K562 (cell line): ENCODE results near the gene FLAD1. TPM values are rescaled to one million over a fixed set of nuclear protein-coding genes. Genes with fewer than 3 reads are reported as not detected.

Experiments used
- CBFB ChIP-seq: sonication (generic); formaldehyde crosslinking; IDR thresholded peaks from 2 replicates; pipeline ENCODE4 v1.4.0; 2020; ENCODE audit warnings: mild to moderate bottlenecking, missing genetic modification reagents
- CHD1 ChIP-seq: fragments of 200-600 bp; sonication (generic); IDR thresholded peaks from one replicate; pipeline ENCODE4 v1.6.1; 2012; ENCODE audit warnings: mild to moderate bottlenecking, moderate library complexity, low read length, inconsistent platforms
- E2F6 ChIP-seq, 2 experiments: IDR thresholded peaks; 2 replicates each; pipeline ENCODE4 v1.6.1; 2011; ENCODE audit warnings: borderline replicate concordance in 1 of 2, control low read depth in 1 of 2, low read depth in 1 of 2, low read length in 1 of 2, mild to moderate bottlenecking in 1 of 2, mixed read lengths in 1 of 2, moderate library complexity in 1 of 2; ENCODE audit not compliant: insufficient read depth in 1 of 2, insufficient read length in 1 of 2, poor library complexity in 1 of 2, severe bottlenecking in 1 of 2; ENCODE audit errors: extremely low read depth in 1 of 2
- HOXB6 ChIP-seq: fragments of 250-450 bp; sonication (Bioruptor Pico); IDR thresholded peaks from 2 replicates; pipeline ENCODE4 v1.5.1; 2022; ENCODE audit warnings: mild to moderate bottlenecking, borderline replicate concordance
- MXD1 ChIP-seq: fragments of 250-450 bp; sonication (Bioruptor Pico); IDR thresholded peaks from 2 replicates; pipeline ENCODE4 v1.8.0; 2021; ENCODE audit warnings: borderline replicate concordance, mild to moderate bottlenecking, moderate library complexity; ENCODE audit not compliant: poor library complexity, severe bottlenecking
- PHB ChIP-seq: fragments of 250-450 bp; sonication (Bioruptor Pico); IDR thresholded peaks from 2 replicates; pipeline ENCODE4 v1.5.0; 2021
- POLR2B ChIP-seq: fragments of 450-650 bp; IDR thresholded peaks from 2 replicates; pipeline ENCODE4 v1.6.1; 2018; ENCODE audit warnings: low read depth; ENCODE audit not compliant: partially characterized antibody
- POLR2H ChIP-seq: IDR thresholded peaks from 2 replicates; pipeline ENCODE4 v1.6.1; 2016; ENCODE audit warnings: missing genetic modification characterization, low read depth, mild to moderate bottlenecking, control low read depth, missing compliant biosample characterization, moderate library complexity
- PRPF4 ChIP-seq: fragments of 200-400 bp; formaldehyde crosslinking; IDR thresholded peaks from one replicate; pipeline ENCODE4 v1.6.1; 2017; ENCODE audit warnings: low read length, low read depth, mild to moderate bottlenecking; ENCODE audit not compliant: insufficient read depth, poor library complexity, severe bottlenecking
- SPI1 ChIP-seq: IDR thresholded peaks from 2 replicates; pipeline ENCODE4 v1.6.1; 2011; ENCODE audit warnings: low read depth, low read length, control low read depth, borderline replicate concordance
- TFAM ChIP-seq: fragments of 250-450 bp; sonication (Bioruptor Pico); conservative IDR thresholded peaks from 2 replicates; pipeline ENCODE4 v1.5.0; 2021; ENCODE audit warnings: mild to moderate bottlenecking, moderate library complexity
- U2AF1 ChIP-seq: fragments of 200-400 bp; formaldehyde crosslinking; optimal IDR thresholded peaks from 2 replicates; pipeline ENCODE3; 2017; ENCODE audit warnings: mild to moderate bottlenecking, low read depth, low read length, moderate library complexity
- ZBTB1 ChIP-seq: sonication (generic); formaldehyde crosslinking; IDR thresholded peaks from 2 replicates; pipeline ENCODE4 v1.8.1; 2023; ENCODE audit warnings: missing genetic modification reagents, low read depth, mild to moderate bottlenecking, borderline replicate concordance
- ZNF12 ChIP-seq: sonication (generic); formaldehyde crosslinking; IDR thresholded peaks from 2 replicates; pipeline ENCODE4 v1.4.0; 2020; ENCODE audit warnings: mild to moderate bottlenecking, missing genetic modification reagents
- ZNF224 ChIP-seq: sonication (generic); formaldehyde crosslinking; IDR thresholded peaks from 2 replicates; pipeline ENCODE4 v1.8.0; 2022; ENCODE audit warnings: mild to moderate bottlenecking, missing genetic modification reagents
- ZNF24 ChIP-seq: fragments of 450-650 bp; IDR thresholded peaks from 2 replicates; pipeline ENCODE4 v1.6.1; 2016
- ZNF324 ChIP-seq: fragments of 250-450 bp; sonication (Bioruptor Pico); IDR thresholded peaks from 2 replicates; pipeline ENCODE4 v1.4.0; 2020; ENCODE audit warnings: mild to moderate bottlenecking
- ZNF384 ChIP-seq: IDR thresholded peaks from 2 replicates; pipeline ENCODE4 v1.6.1; 2012; ENCODE audit warnings: low read depth, low read length, improper control_type of control experiment
- ZNF445 ChIP-seq: fragments of 250-450 bp; sonication (Bioruptor Pico); IDR thresholded peaks from 2 replicates; pipeline ENCODE4 v1.4.0; 2020; ENCODE audit warnings: low read depth, mild to moderate bottlenecking, moderate library complexity
- ZNF778 ChIP-seq: fragments of 450-650 bp; formaldehyde crosslinking; IDR thresholded peaks from 2 replicates; pipeline ENCODE4 v1.4.0; 2020; ENCODE audit warnings: mild to moderate bottlenecking, moderate library complexity
- polyA plus RNA-seq, 8 experiments: library from polyadenylated mRNA; depleted of rRNA in 4 of 8; stranded (reverse) in 5 of 8; unstranded in 3 of 8; fragments of >200 nt; fragmentation: Nextera tagmentation in 2 of 8; fragmentation: Illumina TruSeq in 1 of 8; extraction: Ambion mirVana in 2 of 8; extraction: Trizol in 1 of 8; gene quantifications; 2 replicates each; pipeline versions ENCODE4 v1.2.1 to v1.2.3, GENCODE V29; 2011 to 2014; ENCODE audit warnings: inconsistent platforms in 1 of 8, missing spikeins in 1 of 8
- total RNA-seq, 7 experiments: library from RNA; depleted of rRNA in 6 of 7; stranded (reverse); fragments of >200 nt in 6 of 7; fragmentation: Illumina TruSeq in 2 of 7; extraction: Trizol in 2 of 7; gene quantifications; 2 replicates each; pipeline versions ENCODE4 v1.2.1 to v1.2.3, GENCODE V29; 2011 to 2021; ENCODE audit warnings: low replicate concordance in 1 of 7
- TF ChIP-seq, protein P1 (sequence below): fragments of 250-450 bp; sonication (Bioruptor Pico); IDR thresholded peaks from 2 replicates; pipeline ENCODE4 v1.5.0; 2022; ENCODE audit warnings: mild to moderate bottlenecking
- TF ChIP-seq, protein P2 (sequence below): fragments of 450-650 bp; IDR thresholded peaks from 2 replicates; pipeline ENCODE4 v1.6.1; 2016; ENCODE audit warnings: missing biosample characterization, missing genetic modification characterization

Gene FLAD1
- total and polyA plus RNA-seq, 9 of the 15 experiments (the other 6 are each of a cell fraction or from before 2014, with no cell fraction given) = 24.9 to 85.8 (median 67.0) TPM

GRCh38 chr1:154961207-154962155 is 21.7 kb upstream of the FLAD1 start, which contains the start of gene PYGO2 (continued):
- peak; percentile 83 for TF ChIP-seq POLR2H (tag)
- peak; percentile 91 for TF ChIP-seq POLR2B
- TF ChIP-seq ZNF324 (CRISPR knock-in tag) = 0 out of 2 replicates have a peak, but pooled peaks have one; percentile 4
- TF ChIP-seq MXD1 (CRISPR knock-in tag) = no peak
- TF ChIP-seq ZNF224 = no peak
- peak; percentile 24; the same call in 1 of the 2 replicates for TF ChIP-seq SPI1
- peak; percentile 18 for TF ChIP-seq PHB
- TF ChIP-seq, protein P1, sequence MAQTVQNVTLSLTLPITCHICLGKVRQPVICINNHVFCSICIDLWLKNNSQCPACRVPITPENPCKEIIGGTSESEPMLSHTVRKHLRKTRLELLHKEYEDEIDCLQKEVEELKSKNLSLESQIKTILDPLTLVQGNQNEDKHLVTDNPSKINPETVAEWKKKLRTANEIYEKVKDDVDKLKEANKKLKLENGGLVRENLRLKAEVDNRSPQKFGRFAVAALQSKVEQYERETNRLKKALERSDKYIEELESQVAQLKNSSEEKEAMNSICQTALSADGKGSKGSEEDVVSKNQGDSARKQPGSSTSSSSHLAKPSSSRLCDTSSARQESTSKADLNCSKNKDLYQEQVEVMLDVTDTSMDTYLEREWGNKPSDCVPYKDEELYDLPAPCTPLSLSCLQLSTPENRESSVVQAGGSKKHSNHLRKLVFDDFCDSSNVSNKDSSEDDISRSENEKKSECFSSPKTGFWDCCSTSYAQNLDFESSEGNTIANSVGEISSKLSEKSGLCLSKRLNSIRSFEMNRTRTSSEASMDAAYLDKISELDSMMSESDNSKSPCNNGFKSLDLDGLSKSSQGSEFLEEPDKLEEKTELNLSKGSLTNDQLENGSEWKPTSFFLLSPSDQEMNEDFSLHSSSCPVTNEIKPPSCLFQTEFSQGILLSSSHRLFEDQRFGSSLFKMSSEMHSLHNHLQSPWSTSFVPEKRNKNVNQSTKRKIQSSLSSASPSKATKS (CRISPR knock-in tag) = 0 out of 2 replicates have a peak, but pooled peaks have one; percentile 64
- no peak for TF ChIP-seq CHD1
- TF ChIP-seq ZNF445 (CRISPR knock-in tag) = no peak
- TF ChIP-seq PRPF4 = no peak
- TF ChIP-seq E2F6 (IDR thresholded peaks at IDR 0.05; ENCODE audit: borderline replicate concordance in 1 of 2, extremely low read depth in 1 of 2, insufficient read depth in 1 of 2, insufficient read length in 1 of 2, low read depth in 1 of 2, low read length in 1 of 2, poor library complexity in 1 of 2, severe bottlenecking in 1 of 2) = peak in 1 of 2 experiments; percentile 52
- TF ChIP-seq CBFB (CRISPR knock-in tag) = 0 out of 2 replicates have a peak, but pooled peaks have one; percentile 44
- TF ChIP-seq ZNF384 = no peak
- peak; percentile 72; the same call in 1 of the 2 replicates for TF ChIP-seq ZBTB1 (CRISPR knock-in tag)
- TF ChIP-seq HOXB6 = no peak
- peak; percentile 17; the same call in 1 of the 2 replicates for TF ChIP-seq ZNF24
- TF ChIP-seq ZNF778 (CRISPR knock-in tag) = no peak
- TF ChIP-seq, protein P2, sequence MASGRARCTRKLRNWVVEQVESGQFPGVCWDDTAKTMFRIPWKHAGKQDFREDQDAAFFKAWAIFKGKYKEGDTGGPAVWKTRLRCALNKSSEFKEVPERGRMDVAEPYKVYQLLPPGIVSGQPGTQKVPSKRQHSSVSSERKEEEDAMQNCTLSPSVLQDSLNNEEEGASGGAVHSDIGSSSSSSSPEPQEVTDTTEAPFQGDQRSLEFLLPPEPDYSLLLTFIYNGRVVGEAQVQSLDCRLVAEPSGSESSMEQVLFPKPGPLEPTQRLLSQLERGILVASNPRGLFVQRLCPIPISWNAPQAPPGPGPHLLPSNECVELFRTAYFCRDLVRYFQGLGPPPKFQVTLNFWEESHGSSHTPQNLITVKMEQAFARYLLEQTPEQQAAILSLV (tag) = no peak
- TF ChIP-seq ZNF12 (CRISPR knock-in tag) = peak; percentile 69
- TF ChIP-seq U2AF1 = peak; percentile 51
- no peak for TF ChIP-seq TFAM
